Stimulated activated CD4-positive, alpha-beta T cell treated with anti-CD3 and anti-CD28 coated beads, Interleukin-12 subunit alpha, Interleukin-12 subunit beta, amount 100 ng/mL, for 4 hours (primary cell): Measurements from ENCODE around the gene TXNDC8.

ENCODE experiments used
- DNase-seq: peaks from one replicate; pipeline ENCODE4 v3.0.0-alpha.2; 2020

Gene TXNDC8

GRCh38 chr9:110276781-110277180, 60.9 kb downstream of the TXNDC8 start:
- DNase-seq = no peak

GRCh38 chr9:110270211-110270995, 67.3 kb downstream of the TXNDC8 start:
- DNase-seq = no peak

DNA sequence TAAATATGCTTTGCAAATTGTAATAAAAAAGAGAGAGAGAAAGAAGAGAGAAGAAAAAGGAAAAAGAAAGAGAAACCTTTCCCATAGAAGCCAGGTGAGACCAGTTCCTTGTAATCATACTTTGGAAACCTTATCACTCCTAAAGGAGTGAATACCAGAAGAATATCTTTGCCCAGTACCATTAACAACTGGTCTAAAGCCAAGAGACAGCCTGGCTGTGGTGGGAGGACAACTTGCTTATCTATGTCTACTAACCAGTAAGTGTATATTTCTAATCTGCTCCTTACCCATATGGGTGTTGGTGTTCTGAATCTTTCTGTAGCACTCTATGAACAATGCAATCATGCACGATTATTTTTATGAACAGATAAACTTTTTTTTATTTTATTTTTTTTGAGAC, 70.9 kb downstream of the TXNDC8 start:
- no peak for DNase-seq

GRCh38 chr9:110261632-110262031, 76.0 kb downstream of the TXNDC8 start:
- no peak for DNase-seq

DNA sequence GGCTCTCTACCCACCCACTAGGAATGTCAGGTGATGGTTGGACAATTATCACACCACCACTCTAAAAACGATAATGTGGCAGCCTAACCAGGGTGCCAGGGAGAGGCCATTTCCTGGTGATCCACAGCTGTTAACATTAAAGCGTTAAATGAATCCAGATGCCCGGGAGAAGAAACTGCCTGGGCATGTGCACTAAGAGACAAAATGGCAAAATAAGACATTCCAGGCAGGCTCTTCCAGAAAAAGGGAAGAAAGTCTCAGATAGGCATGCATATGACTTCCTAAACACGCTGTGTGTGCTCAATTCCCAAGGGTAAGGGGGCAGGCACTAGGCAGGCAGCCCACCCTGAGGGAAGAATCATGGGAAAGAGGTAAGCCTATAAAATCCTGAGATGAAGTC, 76.8 kb downstream of the TXNDC8 start:
- DNase-seq = no peak

- no peak for DNase-seq
Measured at GRCh38 chr9:110259566-110259965, 78.1 kb downstream of the TXNDC8 start.

- DNase-seq = no peak
Measured at GRCh38 chr9:110258690-110259091, 79.0 kb downstream of the TXNDC8 start.

DNA sequence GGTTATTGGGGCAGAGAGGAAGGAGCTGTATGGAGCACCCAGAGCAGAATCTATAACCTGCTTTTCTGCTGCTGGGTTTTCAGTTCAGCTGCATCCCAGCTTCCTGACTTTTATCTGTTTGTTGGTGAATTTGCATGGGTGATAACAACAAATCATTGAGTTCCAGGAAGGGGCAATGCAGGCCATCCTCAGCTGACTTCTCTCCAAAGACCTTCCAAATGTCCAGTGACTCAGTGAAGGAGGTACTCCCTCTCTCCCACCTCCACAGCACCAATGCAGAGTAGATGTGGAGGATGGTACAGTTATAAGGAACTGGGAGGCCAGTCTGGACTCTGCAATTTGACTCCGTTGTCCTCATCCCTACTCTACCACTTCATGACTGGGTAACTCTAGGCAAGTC, 79.7 kb downstream of the TXNDC8 start:
- DNase-seq = no peak

DNA sequence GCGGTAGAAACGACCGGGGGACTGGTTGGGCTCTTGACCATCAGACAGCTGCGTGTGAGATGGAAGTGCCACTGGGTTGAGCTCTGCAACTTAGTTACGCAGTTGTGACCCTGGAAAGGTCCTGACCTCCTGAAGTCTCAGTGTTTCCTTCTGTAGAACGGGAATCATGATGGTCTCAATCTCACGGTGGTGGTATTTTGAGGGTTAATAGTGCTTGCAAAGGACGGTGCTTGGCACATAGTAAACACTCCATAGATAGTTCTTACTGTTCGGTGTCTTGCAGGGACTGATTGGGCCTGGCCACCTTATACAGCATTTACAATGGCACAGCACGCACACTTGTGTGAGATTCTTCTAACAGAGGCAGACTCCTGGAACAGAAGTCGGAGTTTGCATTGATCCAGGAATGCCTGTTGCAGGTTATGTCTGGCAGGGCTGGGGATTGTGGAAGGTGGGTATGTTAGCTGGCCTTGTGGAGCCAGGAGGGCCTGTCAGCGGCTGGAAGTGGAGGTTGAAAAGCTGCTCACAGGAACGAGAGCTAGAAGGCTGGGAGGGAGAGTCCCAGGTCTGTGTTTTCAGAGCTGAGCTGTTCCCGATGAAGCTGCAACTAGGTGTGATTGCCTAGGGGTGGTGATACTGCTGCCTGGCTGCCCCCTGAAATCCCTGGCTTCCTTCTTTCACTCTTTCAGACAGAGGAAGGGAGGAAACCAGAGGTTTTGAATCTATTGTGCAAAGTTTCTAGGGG, 80.4 kb downstream of the TXNDC8 start:
- DNase-seq = peak; percentile 10

GRCh38 chr9:110256380-110257096, 81.1 kb downstream of the TXNDC8 start, which contains the start of gene TXN:
TSS of gene TXN (minus strand) at chr9:110256507. CDS start at chr9:110256435, 72 bp downstream.
- DNase-seq = peak; percentile 91

DNA sequence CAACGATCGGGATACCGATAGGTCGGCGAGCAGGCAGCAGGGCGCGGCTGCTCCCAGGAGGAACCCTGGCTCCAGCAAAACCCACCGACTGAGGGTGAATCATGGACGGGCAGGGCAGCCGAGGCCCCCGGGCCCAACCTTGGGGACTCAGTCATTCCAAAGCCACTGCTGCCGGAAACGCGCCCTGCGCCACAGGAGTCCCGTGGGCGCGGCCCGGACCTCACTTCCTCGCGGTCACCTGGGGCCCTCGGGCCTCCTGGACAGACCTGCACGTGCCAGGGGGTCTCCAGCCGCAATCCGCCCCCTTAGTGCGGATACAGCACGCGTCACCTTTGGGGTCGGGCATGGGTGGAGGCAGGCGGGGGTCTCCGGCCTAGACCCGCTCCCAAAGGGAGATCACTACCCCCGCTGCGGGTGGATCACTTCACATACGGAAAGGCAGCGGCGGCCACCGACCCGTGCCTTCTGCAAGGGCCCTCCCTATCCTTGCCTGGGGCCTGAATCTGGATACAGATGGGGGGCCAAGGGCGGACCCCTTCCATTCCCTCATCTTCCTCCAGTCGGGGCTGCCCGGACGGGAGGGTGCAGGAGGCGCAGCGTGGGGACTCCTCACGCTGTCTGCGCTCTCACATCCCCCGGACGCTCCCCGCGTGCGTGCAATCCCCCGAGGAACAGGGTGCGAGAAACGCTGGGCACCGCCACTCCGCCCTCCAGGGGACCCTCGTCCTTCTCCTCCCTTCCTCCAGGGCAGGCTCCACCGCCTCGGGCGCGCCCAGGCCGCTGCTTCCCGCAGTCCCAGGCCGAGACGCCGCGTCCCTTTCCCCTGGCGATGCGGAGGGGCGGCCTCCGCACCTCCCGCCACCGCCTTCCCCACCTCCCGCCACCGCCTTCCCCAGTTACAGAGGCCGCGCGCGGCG, 81.9 kb downstream of the TXNDC8 start:
- peak; percentile 47 for DNase-seq

- DNase-seq = no peak
Measured at GRCh38 chr9:110255034-110255462, 82.6 kb downstream of the TXNDC8 start.

GRCh38 chr9:110254500-110254899, 83.2 kb downstream of the TXNDC8 start:
- DNase-seq = no peak
